Stimulated activated CD8-positive, alpha-beta memory T cell treated with anti-CD3 and anti-CD28 coated beads, Interleukin-4, amount 100 ng/mL, for 24 hours (primary cell): ENCODE results near the gene GPR42.

ENCODE experiments used
- DNase-seq: peaks from one replicate; pipeline ENCODE4 v3.0.0-alpha.2; 2020; ENCODE audit warnings: low read depth

GPR42 gene

GRCh38 chr19:35370722-35371121, at the start of gene GPR42:
Gene GPR42, plus strand, starts transcription at chr19:35371068. Its CDS starts 292 bp downstream, at chr19:35371360.
- DNase-seq, result no peak

GRCh38 chr19:35321291-35321690, 49.6 kb upstream of the GPR42 start:
- no peak for DNase-seq

- no peak for DNase-seq
These were observed 48.9 kb upstream of the GPR42 start for GRCh38 chr19:35322014-35322413.

GRCh38 chr19:35327642-35328041, 43.2 kb upstream of the GPR42 start:
- DNase-seq, result no peak

- no peak for DNase-seq
These were observed 42.0 kb upstream of the GPR42 start, which contains the start of gene CD22 for GRCh38 chr19:35328851-35329285. Gene CD22, plus strand, starts transcription at chr19:35329187. Its CDS starts 2,854 bp downstream, at chr19:35332041.

GRCh38 chr19:35329323-35329722, 41.5 kb upstream of the GPR42 start:
- DNase-seq, result no peak

- DNase-seq, result no peak
These were observed 40.4 kb upstream of the GPR42 start for GRCh38 chr19:35330475-35330874.

- no peak for DNase-seq
These were observed 39.2 kb upstream of the GPR42 start for GRCh38 chr19:35331551-35332214.

- no peak for DNase-seq
These were observed 38.1 kb upstream of the GPR42 start for GRCh38 chr19:35332817-35333216.

GRCh38 chr19:35334144-35334753, 36.6 kb upstream of the GPR42 start:
- no peak for DNase-seq

- no peak for DNase-seq
These were observed 34.5 kb upstream of the GPR42 start for GRCh38 chr19:35336166-35336955.

GRCh38 chr19:35337097-35337983, 33.5 kb upstream of the GPR42 start:
- no peak for DNase-seq

GRCh38 chr19:35337984-35338296, 32.9 kb upstream of the GPR42 start:
- DNase-seq, result no peak

GRCh38 chr19:35340431-35340830, 30.4 kb upstream of the GPR42 start:
- no peak for DNase-seq

GRCh38 chr19:35341006-35341405, 29.9 kb upstream of the GPR42 start:
- DNase-seq, result no peak

GRCh38 chr19:35341565-35342225, 29.2 kb upstream of the GPR42 start:
- DNase-seq, result no peak

GRCh38 chr19:35342430-35342829, 28.4 kb upstream of the GPR42 start:
- no peak for DNase-seq

- no peak for DNase-seq
These were observed 26.3 kb upstream of the GPR42 start for GRCh38 chr19:35344511-35345031.

- no peak for DNase-seq
These were observed 25.2 kb upstream of the GPR42 start for GRCh38 chr19:35345671-35346111.

- DNase-seq, result peak; percentile 42
These were observed 24.4 kb upstream of the GPR42 start for GRCh38 chr19:35346193-35347052.
